ENCODE results near the gene MAST4. TPM values are rescaled to one million over a fixed set of nuclear protein-coding genes. Genes with fewer than 3 reads are reported as not detected.

The MAST4 gene
- total RNA-seq, 1 experiment from 2014 or later = 10.9 TPM

DNA sequence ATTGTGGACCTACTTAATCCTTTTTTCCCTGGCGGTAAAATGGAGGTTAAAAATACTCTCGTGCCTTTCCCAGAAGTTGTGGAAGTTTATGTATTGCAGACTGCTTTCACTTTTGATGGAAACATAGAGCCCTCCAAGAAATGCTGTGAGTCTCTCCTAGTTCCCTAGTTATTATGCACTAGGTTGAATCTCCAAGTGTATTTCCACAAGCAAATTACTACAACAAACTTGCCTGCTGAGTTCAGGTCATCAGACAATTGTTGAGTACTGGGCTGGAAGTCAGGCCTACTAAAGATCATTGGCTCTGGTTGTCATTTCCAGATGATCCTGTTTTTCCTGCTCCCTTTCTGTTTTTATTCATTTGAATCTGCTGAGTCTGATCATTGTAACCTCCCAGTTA is 496.3 kb downstream of the MAST4 start:
- no peak for TF ChIP-seq CTCF (IDR thresholded peaks at IDR 0.05; ENCODE audit: unreplicated experiment)
- H3K27me3 Mint-ChIP-seq (ENCODE audit: unreplicated experiment) = no peaks in the 10 kb centered on the region
- H3K27ac Mint-ChIP-seq (ENCODE audit: unreplicated experiment) = no peak overlapping the region
- no peak for DNase-seq
- BruUV-seq (replicated peaks) = no TSS peak
- H3K4me1 Mint-ChIP-seq (ENCODE audit: low read depth, unreplicated experiment) = peaks cover 20% of the 10 kb centered on the region
- no peaks in the 10 kb centered on the region for H3K9me3 Mint-ChIP-seq (ENCODE audit: low read depth, unreplicated experiment)
- no peak overlapping the region for H3K4me3 Mint-ChIP-seq (ENCODE audit: low read depth, unreplicated experiment)
- no peaks in the 10 kb centered on the region for H3K36me3 Mint-ChIP-seq (ENCODE audit: insufficient read depth, unreplicated experiment)
- CTCF ChIA-PET = no interaction called here
- intact Hi-C loops (cut with micrococcal nuclease; ENCODE audit: unreplicated experiment) = no loop called here

DNA sequence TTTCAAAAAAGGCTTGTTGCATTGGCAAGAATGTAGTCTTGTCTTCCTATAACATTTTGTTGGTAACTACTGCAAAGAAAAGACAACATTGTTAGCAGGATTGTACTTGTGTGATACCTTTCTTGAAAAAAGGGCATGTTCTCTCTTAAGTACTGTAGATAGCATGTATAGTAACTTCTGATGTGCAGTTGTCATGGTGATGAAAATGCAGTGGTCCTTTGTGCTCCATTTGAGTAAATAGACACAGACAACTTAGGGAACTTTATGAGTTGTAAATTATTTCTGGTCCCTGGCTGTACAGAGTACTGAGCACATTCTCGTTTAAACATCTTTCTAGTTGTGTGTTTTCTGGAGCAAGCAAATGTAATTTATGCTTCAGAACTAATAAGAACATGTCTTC is 497.1 kb downstream of the MAST4 start:
- Mint-ChIP-seq H3K4me1 (ENCODE audit: low read depth, unreplicated experiment) (peaks cover 20% of the 10 kb centered on the region), H3K27me3 (ENCODE audit: unreplicated experiment) (no peaks in the 10 kb centered on the region), H3K27ac (ENCODE audit: unreplicated experiment) (no peak overlapping the region), H3K36me3 (ENCODE audit: insufficient read depth, unreplicated experiment) (no peaks in the 10 kb centered on the region), H3K4me3 (ENCODE audit: low read depth, unreplicated experiment) (no peak overlapping the region), H3K9me3 (ENCODE audit: low read depth, unreplicated experiment) (no peaks in the 10 kb centered on the region)
- TF ChIP-seq CTCF (IDR thresholded peaks at IDR 0.05; ENCODE audit: unreplicated experiment) = no peak
- CTCF ChIA-PET = no interaction called here
- intact Hi-C loops (cut with micrococcal nuclease; ENCODE audit: unreplicated experiment) = loop anchor here (1.0 kb wide), 1 partner anchor 20 kb away; no protein-coding TSS in a partner anchor
- DNase-seq = no peak
- BruUV-seq (replicated peaks) = no TSS peak

DNA sequence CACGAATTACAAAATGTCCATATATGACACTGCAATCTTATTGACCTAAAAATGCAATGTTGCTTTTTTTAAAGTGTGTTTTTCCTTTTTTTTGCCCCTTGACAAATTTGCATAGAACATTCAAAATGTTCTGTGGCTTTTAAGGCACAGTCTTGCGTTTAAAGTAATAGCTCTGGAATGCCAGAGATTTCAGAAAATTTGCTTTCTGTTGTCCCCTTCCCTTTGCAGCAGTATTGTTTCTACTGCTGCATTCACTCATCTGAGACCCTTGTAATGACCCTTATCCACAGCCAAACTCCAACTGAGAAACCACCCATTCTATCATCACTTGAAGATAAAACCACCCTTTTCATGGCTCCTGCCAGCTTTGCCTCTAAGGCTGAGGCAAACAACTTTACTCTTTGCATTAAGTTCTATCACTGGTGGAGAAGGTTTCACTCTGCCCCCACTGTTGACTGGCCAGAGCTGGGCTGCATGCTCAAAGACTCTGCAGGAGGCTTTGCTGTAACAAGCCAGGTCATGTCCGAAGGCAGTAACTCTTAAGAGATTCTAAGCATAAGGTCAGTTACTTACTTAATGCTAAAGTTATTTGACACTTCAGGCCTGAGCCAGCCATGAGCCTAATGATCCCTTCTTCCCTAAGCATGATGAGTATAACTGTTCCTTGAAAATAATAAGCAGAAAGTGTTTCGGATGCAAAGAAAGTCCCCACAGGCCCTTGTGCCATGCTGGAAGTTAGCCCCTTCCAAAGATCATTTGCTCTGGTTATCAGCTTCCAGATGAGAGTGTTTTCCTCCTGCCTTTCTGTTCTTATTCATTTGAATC is 498.5 kb downstream of the MAST4 start:
- BruUV-seq (replicated peaks) = no TSS peak
- no peaks in the 10 kb centered on the region for H3K36me3 Mint-ChIP-seq (ENCODE audit: insufficient read depth, unreplicated experiment)
- no peak overlapping the region for H3K4me3 Mint-ChIP-seq (ENCODE audit: low read depth, unreplicated experiment)
- H3K4me1 Mint-ChIP-seq (ENCODE audit: low read depth, unreplicated experiment) = peaks cover 20% of the 10 kb centered on the region
- no peaks in the 10 kb centered on the region for H3K9me3 Mint-ChIP-seq (ENCODE audit: low read depth, unreplicated experiment)
- CTCF ChIA-PET = no interaction called here
- no peak for DNase-seq
- no peak overlapping the region for H3K27ac Mint-ChIP-seq (ENCODE audit: unreplicated experiment)
- no peak for TF ChIP-seq CTCF (IDR thresholded peaks at IDR 0.05; ENCODE audit: unreplicated experiment)
- no peaks in the 10 kb centered on the region for H3K27me3 Mint-ChIP-seq (ENCODE audit: unreplicated experiment)
- intact Hi-C loops (cut with micrococcal nuclease; ENCODE audit: unreplicated experiment) = no loop called here

- CTCF ChIA-PET = no interaction called here
- H3K36me3 Mint-ChIP-seq (ENCODE audit: insufficient read depth, unreplicated experiment) = no peaks in the 10 kb centered on the region
These were observed 499.4 kb downstream of the MAST4 start for GRCh38 chr5:67095346-67096171.

More at GRCh38 chr5:67095346-67096171, 499.4 kb downstream of the MAST4 start:
- H3K4me3 Mint-ChIP-seq (ENCODE audit: low read depth, unreplicated experiment) = no peak overlapping the region
- H3K4me1 Mint-ChIP-seq (ENCODE audit: low read depth, unreplicated experiment) = peaks cover 20% of the 10 kb centered on the region
- TF ChIP-seq CTCF (IDR thresholded peaks at IDR 0.05; ENCODE audit: unreplicated experiment) = no peak
- H3K9me3 Mint-ChIP-seq (ENCODE audit: low read depth, unreplicated experiment) = no peaks in the 10 kb centered on the region
- H3K27me3 Mint-ChIP-seq (ENCODE audit: unreplicated experiment) = no peaks in the 10 kb centered on the region
- intact Hi-C loops (cut with micrococcal nuclease; ENCODE audit: unreplicated experiment) = no loop called here
- BruUV-seq (replicated peaks) = no TSS peak
- no peak overlapping the region for H3K27ac Mint-ChIP-seq (ENCODE audit: unreplicated experiment)
- DNase-seq = no peak
